A673 (cell line): ENCODE results near the gene CDC42BPA.

Experiments
- EZH2 ChIP-seq: fragments of 200-600 bp; sonication (generic); IDR thresholded peaks from 2 replicates; pipeline ENCODE4 v1.6.1; 2017; ENCODE audit warnings: borderline replicate concordance, low read depth, mild to moderate bottlenecking, mixed read lengths, antibody characterized with exemption, low read length; ENCODE audit not compliant: poor library complexity, severe bottlenecking
- TF ChIP-seq, protein P1 (sequence below): fragments of 300-800, 200-600 bp; sonication (generic); conservative IDR thresholded peaks from 2 replicates; pipeline ENCODE4 v1.5.1; 2017; ENCODE audit warnings: low read depth, mild to moderate bottlenecking, antibody characterized with exemption, low read length, moderate library complexity, mixed read lengths

DNA sequence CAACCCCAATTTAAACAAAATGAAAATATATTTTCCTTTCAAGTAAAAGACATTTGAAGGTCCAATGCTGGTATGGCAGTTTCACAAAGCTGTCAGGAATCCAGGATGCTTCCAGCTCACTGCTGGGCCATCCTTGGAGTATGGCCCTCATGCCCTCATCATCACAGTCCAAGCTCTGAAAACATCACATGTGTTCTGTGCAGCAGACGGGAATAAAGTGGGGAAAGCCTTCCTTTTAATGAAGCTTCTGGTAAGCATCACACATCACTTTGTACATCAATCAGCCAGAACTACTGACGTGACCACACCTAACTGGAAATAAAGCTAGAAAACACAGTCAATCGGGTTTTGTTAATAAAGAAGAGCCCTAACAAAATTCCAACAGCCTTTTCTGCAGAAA is 22.7 kb downstream of the CDC42BPA start:
- TF ChIP-seq EZH2 = no peak
- TF ChIP-seq, protein P1, sequence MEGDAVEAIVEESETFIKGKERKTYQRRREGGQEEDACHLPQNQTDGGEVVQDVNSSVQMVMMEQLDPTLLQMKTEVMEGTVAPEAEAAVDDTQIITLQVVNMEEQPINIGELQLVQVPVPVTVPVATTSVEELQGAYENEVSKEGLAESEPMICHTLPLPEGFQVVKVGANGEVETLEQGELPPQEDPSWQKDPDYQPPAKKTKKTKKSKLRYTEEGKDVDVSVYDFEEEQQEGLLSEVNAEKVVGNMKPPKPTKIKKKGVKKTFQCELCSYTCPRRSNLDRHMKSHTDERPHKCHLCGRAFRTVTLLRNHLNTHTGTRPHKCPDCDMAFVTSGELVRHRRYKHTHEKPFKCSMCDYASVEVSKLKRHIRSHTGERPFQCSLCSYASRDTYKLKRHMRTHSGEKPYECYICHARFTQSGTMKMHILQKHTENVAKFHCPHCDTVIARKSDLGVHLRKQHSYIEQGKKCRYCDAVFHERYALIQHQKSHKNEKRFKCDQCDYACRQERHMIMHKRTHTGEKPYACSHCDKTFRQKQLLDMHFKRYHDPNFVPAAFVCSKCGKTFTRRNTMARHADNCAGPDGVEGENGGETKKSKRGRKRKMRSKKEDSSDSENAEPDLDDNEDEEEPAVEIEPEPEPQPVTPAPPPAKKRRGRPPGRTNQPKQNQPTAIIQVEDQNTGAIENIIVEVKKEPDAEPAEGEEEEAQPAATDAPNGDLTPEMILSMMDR = no peak
